GM13977 (cell line): ENCODE data around the gene PLEKHN1.
A peak's percentile ranks its signal among the peaks of the same experiment; 100 is the strongest.

Experiments used
- DNase-seq: peaks from one replicate; pipeline ENCODE4 v3.0.0; 2012; ENCODE audit warnings: low spot score
- CTCF ChIP-seq: IDR thresholded peaks from 2 replicates; pipeline ENCODE4 v1.5.1; 2012; ENCODE audit warnings: mild to moderate bottlenecking, control low read depth; ENCODE audit not compliant: insufficient read depth; ENCODE audit errors: extremely low read depth, missing control alignments
- in situ Hi-C: fragments of 300-500 bp; cut with MboI; formaldehyde crosslinking; loops from one replicate; pipeline ENCODE4 v1.12.0; 2022; ENCODE audit warnings: low sequenced_read_pairs, low pct_unique_long_range_greater_than_20kb, mixed read lengths, inconsistent platforms; ENCODE audit not compliant: unreplicated experiment

The PLEKHN1 gene

GRCh38 chr1:961132-961669, 5.1 kb upstream of the PLEKHN1 start:
- in situ Hi-C loops, result no loop called here
- TF ChIP-seq CTCF, result no peak
- DNase-seq, result peak; percentile 72

GRCh38 chr1:962381-963300, 3.6 kb upstream of the PLEKHN1 start:
- in situ Hi-C loops, result no loop called here
- no peak for DNase-seq
- TF ChIP-seq CTCF, result no peak

- no peak for DNase-seq
- in situ Hi-C loops, result no loop called here
- no peak for TF ChIP-seq CTCF
These were observed 3.0 kb upstream of the PLEKHN1 start for GRCh38 chr1:963301-963651.

- DNase-seq, result no peak
- in situ Hi-C loops, result no loop called here
- no peak for TF ChIP-seq CTCF
These were observed 2.3 kb upstream of the PLEKHN1 start for GRCh38 chr1:963746-964525.

- in situ Hi-C loops, result no loop called here
- DNase-seq, result no peak
- TF ChIP-seq CTCF, result no peak
These were observed 1.4 kb upstream of the PLEKHN1 start for GRCh38 chr1:964691-965525.
